Activated CD8-positive, alpha-beta T cell treated with anti-CD3 and anti-CD28 coated beads for 36 hours (primary cell): Measurements from ENCODE around the gene DMRTA2. TPM values are rescaled to one million over a fixed set of nuclear protein-coding genes. Genes with fewer than 3 reads are reported as not detected.

Source experiments
- ATAC-seq: fragments of 200-7000 bp; cut with Tn5 transposase; one replicate; pipeline ENCODE4 v1.10.0; 2021; ENCODE audit warnings: mild to moderate bottlenecking, moderate library complexity
- CTCF ChIA-PET: fragments of 350-600 bp; sonication (Branson Sonifier 250); formaldehyde crosslinking; loops from one replicate; lab custom pipeline; 2021; ENCODE audit warnings: antibody characterized with exemption; lab: Charles Lee
- POLR2A ChIA-PET: fragments of 350-600 bp; sonication (Branson Sonifier 250); formaldehyde crosslinking; loops from one replicate; lab custom pipeline; 2021; ENCODE audit warnings: antibody characterized with exemption; lab: Charles Lee
- DNase-seq: peaks from one replicate; pipeline ENCODE4 v3.0.0-alpha.2; 2020
- H3K27ac Mint-ChIP-seq: one replicate; pipeline ENCODE4 v1.8.0; 2021; ENCODE audit warnings: mild to moderate bottlenecking, mixed read lengths
- H3K27me3 Mint-ChIP-seq: one replicate; pipeline ENCODE4 v1.8.0; 2021; ENCODE audit warnings: mixed read lengths
- H3K36me3 Mint-ChIP-seq: one replicate; pipeline ENCODE4 v1.8.0; 2021; ENCODE audit warnings: low read depth, mixed read lengths
- H3K4me1 Mint-ChIP-seq: one replicate; pipeline ENCODE4 v1.8.0; 2021; ENCODE audit warnings: low read depth, mixed read lengths
- H3K4me3 Mint-ChIP-seq: one replicate; pipeline ENCODE4 v1.8.0; 2021; ENCODE audit warnings: mild to moderate bottlenecking, moderate library complexity, mixed read lengths
- H3K9me3 Mint-ChIP-seq: one replicate; pipeline ENCODE4 v1.8.0; 2021; ENCODE audit warnings: mixed read lengths
- CTCF ChIP-seq: fragments of 200-600 bp; IDR thresholded peaks from one replicate; pipeline ENCODE4 v1.8.0; 2022; ENCODE audit warnings: antibody characterized with exemption, mild to moderate bottlenecking
- intact Hi-C: fragments of 100-400 bp; cut with micrococcal nuclease; formaldehyde crosslinking; loops from one replicate; pipeline ENCODE4 v1.10.0; 2022
- total RNA-seq, 2 experiments: library from RNA; stranded (reverse); gene quantifications; one replicate each; pipeline ENCODE4 v1.2.3, GENCODE V29; 2021

DMRTA2 gene
- total RNA-seq, 2 experiments from 2014 or later = not detected

DNA sequence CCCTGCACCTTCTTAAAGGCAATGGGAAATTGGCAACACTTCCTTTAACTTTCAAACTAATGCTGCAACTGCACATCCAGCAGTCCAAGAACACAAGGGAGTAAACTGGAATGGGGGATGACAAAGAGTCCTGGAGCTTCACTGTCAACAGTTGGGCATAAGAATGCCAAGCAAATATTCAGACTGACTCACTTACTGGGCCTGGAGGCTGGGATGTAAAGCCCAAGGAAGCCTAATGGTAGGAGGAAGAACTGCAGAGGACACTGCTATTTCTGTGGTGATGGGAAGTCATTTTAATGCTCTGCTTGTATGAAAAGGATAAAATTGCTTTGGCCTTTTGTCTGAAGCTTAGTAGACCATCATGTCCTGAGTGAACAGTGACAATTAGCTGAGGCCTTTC is 15.7 kb upstream of the DMRTA2 start:
- H3K27me3 Mint-ChIP-seq = no peaks in the 10 kb centered on the region
- CTCF ChIA-PET = no interaction called here

GRCh38 chr1:50436489-50436888 is 13.2 kb upstream of the DMRTA2 start:
- no peak for TF ChIP-seq CTCF
- ChIA-PET POLR2A (no interaction called here), CTCF (interaction anchor here (1.0 kb wide), 1 partner anchor 17 kb away, joined by 5 read pairs; no protein-coding TSS in a partner anchor)
- no peak overlapping the region for H3K27ac Mint-ChIP-seq
- ATAC-seq (no peak), DNase-seq (no peak)
- H3K9me3 Mint-ChIP-seq = no peaks in the 10 kb centered on the region
- intact Hi-C loops = no loop called here
- no peaks in the 10 kb centered on the region for H3K4me1 Mint-ChIP-seq
- H3K36me3 Mint-ChIP-seq = peaks cover 21% of the 10 kb centered on the region
- peaks cover 8% of the 10 kb centered on the region for H3K27me3 Mint-ChIP-seq
- H3K4me3 Mint-ChIP-seq = no peak overlapping the region

More for the DNA sequence above, 15.7 kb upstream of the DMRTA2 start:
- no peaks in the 10 kb centered on the region for H3K4me1 Mint-ChIP-seq
- peaks cover 25% of the 10 kb centered on the region for H3K36me3 Mint-ChIP-seq
- DNase-seq (no peak), ATAC-seq (no peak)
- no peak overlapping the region for H3K4me3 Mint-ChIP-seq
- H3K9me3 Mint-ChIP-seq = no peaks in the 10 kb centered on the region
- H3K27ac Mint-ChIP-seq = no peak overlapping the region
- TF ChIP-seq CTCF = no peak
- POLR2A ChIA-PET = no interaction called here
- intact Hi-C loops = no loop called here

- DNase-seq (no peak), ATAC-seq (no peak)
- TF ChIP-seq CTCF = no peak
- H3K36me3 Mint-ChIP-seq = no peaks in the 10 kb centered on the region
- H3K27me3 Mint-ChIP-seq = peaks cover 60% of the 10 kb centered on the region
- no peaks in the 10 kb centered on the region for H3K9me3 Mint-ChIP-seq
- POLR2A ChIA-PET = no interaction called here
- no peak overlapping the region for H3K27ac Mint-ChIP-seq
- H3K4me1 Mint-ChIP-seq = peaks cover 16% of the 10 kb centered on the region
- no peak overlapping the region for H3K4me3 Mint-ChIP-seq
- CTCF ChIA-PET = interaction anchor here (1.0 kb wide), 2 partner anchors 14 to 82 kb away, joined by 3 read pairs; no protein-coding TSS in a partner anchor
- intact Hi-C loops = no loop called here
Measured at GRCh38 chr1:50430010-50430405, 6.8 kb upstream of the DMRTA2 start.

DNA sequence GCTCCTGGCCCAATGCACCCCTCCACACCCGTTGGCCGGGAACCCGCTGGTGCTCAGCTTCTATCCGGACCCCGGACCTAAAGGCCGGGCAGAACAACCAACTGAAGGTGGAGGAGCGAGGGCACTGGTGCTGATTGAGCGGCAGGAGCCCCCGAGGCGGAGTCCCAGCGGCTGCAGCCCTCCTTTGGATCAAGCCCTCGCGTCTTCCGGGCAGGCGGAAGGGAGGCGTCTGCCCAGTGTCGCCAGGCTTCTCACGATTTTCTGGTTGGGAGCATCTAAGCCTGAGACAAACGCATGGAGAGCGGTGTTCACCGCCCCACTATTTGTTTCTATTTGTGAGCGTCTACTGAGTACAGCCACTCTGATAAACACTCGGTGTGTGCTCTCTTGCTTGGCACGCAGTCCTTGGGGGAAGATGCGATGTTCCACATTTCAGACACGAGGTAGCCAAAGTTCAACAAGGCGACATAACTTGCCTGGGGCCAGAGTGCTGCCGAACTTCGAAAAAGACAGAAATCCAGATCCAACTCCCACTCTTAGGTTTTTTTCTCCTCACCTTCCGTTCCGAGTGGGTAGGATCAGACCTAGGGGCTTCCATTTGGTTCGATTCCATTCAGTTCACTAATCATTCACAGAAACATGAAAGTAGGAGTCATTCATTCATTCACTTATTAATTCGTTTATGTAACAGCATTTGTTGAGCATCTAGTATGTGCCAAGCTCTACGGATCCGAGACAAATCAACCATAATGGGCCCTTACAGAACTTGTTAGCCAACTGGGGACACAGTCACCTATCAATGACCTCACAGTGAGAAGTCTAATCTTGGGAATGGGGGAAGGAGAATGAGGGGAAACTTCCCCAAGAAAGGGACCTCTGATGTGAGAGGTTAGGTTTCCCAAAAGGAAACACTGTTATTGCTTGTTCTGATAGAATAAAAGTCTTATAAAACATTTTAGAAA is 4.9 kb upstream of the DMRTA2 start:
- no peak overlapping the region for H3K27ac Mint-ChIP-seq
- no peak for TF ChIP-seq CTCF
- ChIA-PET CTCF (no interaction called here), POLR2A (no interaction called here)
- no peaks in the 10 kb centered on the region for H3K9me3 Mint-ChIP-seq
- peaks cover 76% of the 10 kb centered on the region for H3K27me3 Mint-ChIP-seq
- DNase-seq (no peak), ATAC-seq (no peak)
- intact Hi-C loops = no loop called here
- no peaks in the 10 kb centered on the region for H3K36me3 Mint-ChIP-seq
- H3K4me1 Mint-ChIP-seq = peaks cover 30% of the 10 kb centered on the region
- no peak overlapping the region for H3K4me3 Mint-ChIP-seq
